HK-2 (cell line): Measurements from ENCODE around the gene ZNF536.

Experiments
- DNase-seq: peaks from one replicate; pipeline ENCODE4 v3.0.0-alpha.2; 2018; ENCODE audit not compliant: unreplicated experiment

Gene ZNF536

DNA sequence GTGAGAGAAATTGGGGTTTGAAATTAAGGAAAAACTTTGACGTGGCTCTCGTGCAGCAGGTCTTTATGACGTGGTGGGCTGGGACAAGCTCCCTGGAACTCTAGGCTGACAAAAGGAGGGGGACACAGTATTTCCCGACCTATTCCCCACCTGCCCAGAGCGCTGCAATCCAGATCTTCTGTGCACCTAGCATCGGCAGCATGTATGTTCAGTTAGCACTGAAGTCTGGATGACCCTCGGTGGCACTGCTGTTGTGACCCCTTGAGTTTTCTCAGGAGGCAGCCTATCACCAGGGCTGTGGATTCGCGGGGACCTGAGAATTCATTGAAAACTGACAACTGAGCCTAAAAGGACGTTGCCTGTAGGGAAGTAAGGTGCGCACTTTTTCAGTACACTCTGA is 9.1 kb upstream of the ZNF536 start:
- DNase-seq = no peak

GRCh38 chr19:30364866-30365800 is 7.1 kb upstream of the ZNF536 start:
- no peak for DNase-seq

DNA sequence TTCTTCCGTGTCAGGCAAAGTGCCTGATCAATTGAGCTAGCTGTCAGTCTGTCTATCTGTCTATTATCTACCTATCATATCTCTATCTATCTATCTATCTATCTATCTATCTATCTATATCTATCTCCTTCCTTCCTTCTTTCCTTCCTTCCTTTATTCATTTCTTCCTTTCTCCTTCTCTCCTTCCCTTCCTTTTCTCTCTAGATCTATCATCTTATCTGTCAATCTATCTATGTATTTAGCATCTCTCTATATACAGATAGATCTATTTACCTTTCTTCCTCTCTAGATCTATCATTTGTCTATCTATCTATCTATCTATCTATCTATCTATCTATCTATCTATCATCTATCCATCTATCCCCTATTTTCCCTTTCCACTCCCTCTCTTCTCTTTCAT is 5.9 kb upstream of the ZNF536 start:
- no peak for DNase-seq

GRCh38 chr19:30367006-30367405 is 5.2 kb upstream of the ZNF536 start:
- DNase-seq = no peak

DNA sequence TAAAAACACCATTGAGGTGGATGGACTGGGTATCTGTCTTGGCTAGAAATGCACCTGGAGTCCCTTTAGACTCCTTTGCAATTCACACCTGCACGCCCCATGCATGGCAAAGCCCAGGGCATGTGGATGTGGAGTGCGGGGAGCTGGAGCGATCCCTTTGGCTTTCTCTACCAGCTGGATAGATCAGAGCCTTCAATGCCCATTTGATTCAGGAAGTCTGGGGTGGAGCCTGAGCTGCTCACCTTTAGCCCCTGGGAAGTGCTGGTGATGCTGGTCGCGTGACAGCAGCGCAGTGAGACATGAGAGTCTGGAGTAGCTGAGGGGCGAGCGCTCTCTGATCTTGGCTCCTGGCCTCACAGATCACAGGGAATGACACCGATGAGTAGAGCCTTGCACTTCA is 4.8 kb upstream of the ZNF536 start:
- DNase-seq = no peak

- DNase-seq = no peak
These were observed 2.4 kb upstream of the ZNF536 start for GRCh38 chr19:30369833-30370232.

DNA sequence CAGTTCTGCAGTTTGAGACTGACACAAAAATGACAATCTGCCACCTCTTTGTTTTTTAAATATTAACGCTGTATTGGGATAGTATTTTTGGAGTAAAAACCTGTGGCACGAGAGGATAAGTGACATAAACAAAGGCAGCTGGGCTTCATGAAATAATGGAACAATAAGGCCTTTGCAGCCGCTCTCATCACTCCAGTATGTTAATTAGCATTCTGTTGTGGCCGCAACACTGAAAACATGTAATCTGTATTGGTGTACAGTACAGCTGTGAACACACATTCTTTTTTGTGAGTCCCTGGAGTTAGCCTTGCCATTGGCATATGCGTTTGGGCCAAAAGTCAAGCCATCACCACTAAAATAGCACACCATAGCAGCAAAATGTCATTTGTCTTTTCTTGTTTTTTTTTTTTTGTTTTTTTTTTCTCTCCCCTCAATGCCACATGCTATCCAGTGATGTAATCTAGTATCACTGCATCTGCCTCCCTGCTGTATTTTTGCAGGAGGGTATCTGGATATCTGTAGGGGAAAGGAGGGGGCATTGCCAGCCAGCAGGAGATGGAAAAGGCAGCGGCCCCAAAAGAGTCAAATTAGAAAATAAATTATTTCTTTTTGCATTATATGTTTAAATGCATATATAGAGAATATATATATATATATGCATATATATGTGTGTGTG is 885 bp upstream of the ZNF536 start:
- DNase-seq = no peak

DNA sequence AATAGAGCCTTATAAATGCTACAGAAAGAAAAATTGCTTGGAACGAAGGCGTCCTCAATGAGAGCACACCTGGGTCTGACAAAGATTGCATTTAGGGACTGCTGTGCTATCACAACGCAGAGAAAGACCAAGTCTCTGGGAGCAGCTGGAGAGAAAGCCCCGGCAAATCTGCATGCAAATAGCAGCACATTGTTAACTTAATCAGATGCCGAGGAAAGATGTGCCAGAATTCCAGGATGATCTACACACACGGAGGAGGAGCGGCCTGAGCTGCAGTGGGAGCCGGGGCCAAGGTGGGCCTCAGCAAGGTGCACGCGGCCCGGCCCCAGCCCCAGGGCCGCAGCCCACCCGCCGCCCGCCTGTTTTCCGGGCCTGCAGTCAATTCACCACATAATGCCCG is 1.4 kb downstream of the ZNF536 start:
- DNase-seq = no peak

DNA sequence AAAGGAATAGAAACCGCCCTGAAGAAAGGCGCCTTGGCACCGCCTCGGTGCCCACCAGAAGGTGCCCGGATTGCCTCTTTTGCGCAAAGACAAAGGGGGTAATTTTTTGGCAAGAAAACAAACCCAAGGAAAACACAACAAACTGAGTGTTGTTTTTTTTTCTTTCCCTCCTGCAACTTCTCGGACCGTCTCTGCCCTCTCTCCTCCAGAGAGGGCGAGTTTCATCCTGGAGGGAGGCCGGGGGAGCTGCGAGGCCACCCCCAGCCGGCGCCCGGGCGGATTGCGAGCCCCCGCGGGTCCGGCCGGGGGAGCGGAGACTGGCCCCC is 2.3 kb downstream of the ZNF536 start:
- DNase-seq = no peak

DNA sequence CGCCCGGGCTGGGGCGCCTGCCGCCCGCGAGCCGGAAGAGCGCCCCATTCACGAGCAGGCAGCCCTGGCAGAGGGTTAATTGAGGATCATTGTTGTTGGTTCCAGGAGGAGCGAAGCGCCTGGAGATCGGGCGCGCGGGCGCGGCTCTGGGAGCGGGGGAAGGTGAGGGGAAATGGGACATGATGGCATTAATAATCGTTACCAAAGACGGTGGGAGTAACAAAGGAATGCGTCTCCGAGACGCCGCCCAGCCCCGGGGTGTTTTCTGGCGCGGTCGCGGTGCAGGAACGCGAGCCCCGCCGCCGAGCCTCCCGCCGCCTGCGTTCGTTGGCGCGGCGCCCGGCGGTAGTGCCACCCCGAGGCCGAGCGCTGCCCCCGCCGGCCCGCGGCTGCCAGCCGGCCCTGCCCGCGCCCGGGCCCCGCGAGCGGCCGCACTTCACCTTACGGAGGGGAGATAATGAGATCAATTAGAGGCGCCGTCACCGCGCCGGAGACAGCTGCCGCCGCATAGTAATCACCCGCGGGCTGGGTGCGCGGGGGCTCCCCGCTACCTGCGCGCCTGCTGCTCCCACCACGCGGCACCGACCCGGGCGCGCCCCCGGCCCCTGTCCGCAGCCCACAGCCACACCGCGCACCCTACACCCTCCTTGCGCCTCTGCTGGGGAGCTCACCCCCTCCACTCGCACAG is 2.8 kb downstream of the ZNF536 start:
- DNase-seq = no peak

- DNase-seq = no peak
These were observed 3.4 kb downstream of the ZNF536 start for GRCh38 chr19:30375553-30376031.

DNA sequence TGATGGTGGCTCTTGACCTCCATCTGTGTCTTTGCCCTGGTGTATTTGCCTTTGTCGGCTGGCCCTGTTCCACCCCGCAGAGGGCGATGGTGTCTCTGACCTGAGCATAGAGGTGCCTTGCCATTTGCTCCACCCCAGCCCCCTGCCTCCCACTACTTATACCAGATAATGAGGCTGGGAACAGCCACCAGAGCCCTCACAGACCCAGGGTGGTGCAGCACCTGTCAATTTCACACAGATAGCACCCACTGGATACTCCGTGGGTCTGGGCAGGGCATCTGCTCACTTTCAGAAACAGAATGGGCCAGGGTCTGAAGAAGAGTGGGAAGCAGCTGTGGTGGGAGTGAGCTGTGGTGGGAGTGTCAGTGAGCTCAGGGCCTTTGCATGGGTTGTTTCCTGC is 4.1 kb downstream of the ZNF536 start:
- DNase-seq = no peak

DNA sequence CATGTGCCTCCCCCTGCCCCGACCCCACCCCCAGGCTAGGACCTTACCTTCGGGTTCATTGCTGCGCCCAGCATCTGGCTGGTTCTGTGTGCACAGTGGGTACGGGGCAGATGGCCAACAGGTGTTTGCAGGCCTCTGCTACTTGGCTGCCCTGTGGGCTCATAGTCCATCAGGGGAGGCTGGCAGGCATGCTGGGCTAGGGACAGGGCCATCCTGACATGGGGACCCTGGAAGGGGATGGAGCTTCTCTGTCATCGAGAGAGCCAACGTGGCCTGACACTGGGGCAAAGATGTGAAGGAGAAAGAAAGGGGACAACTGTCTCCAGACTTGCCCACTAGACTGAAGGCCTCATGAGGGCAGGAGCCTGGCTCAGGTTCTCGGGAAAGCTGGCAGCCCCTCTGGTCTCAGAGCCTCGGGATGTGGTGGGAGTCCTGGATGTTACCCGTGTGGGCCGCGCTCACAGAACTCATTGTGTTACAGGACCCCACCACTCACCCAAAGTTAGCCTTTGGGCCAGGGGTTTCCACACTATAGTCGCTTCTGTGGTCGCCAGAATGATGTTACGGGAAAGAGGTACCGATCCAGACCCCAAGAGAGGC is 4.7 kb downstream of the ZNF536 start:
- DNase-seq = no peak

GRCh38 chr19:30378701-30379100 is 6.5 kb downstream of the ZNF536 start:
- DNase-seq = no peak

GRCh38 chr19:30379841-30380610 is 7.8 kb downstream of the ZNF536 start:
- DNase-seq = no peak

- no peak for DNase-seq
These were observed 9.2 kb downstream of the ZNF536 start for GRCh38 chr19:30381366-30381765.

DNA sequence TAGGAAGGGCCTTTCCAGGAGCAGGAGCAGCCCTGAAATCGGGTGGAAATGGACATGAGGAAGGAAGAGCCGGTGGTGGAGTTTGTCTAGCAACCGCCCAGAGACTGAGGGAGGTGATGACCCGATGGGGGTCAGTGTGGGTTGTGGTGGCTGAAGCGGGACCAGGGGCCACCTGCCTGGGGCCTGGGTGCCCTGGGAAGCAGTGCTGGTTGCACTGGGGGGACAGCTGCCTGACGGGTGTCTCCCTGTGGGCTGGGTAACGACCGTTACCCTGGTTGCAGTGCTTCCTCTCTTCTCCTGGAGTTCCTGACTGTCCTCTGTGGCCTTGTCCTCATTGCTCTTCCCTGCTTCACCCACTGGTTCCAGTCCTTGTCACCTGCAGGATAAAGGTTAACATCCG is 13.0 kb downstream of the ZNF536 start:
- no peak for DNase-seq

- no peak for DNase-seq
These were observed 13.5 kb downstream of the ZNF536 start for GRCh38 chr19:30385666-30386065.

DNA sequence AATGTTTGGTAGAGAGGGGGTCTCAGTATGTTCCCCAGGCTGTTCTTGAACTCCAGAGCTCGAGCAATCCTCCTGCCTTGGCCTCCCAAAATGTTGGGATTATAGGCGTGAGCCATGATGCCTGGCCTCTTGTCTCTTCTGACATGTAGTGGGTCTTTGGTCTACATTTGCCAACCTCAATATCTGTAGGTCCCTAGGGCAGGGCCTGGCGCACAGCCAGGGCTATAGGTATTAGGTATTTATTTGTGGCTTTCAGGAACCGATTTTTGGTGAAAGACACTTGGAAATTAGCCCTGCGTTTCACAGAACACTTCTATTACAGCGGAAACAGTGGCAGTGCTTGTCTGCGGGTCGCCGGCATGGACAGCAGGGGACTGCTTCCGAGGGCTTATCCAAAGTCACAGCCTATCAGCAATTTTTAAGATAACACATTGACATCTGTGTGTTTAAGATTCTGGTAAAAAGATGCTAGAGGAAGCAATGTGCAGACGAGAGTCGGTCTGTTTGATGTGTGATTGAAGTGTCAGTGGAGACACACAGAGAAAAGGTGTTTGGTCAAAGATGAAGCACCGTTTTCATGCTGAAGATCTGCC is 14.5 kb downstream of the ZNF536 start:
- DNase-seq = no peak

- no peak for DNase-seq
These were observed 15.3 kb downstream of the ZNF536 start for GRCh38 chr19:30387311-30388115.
